GM23248 (cell line): ENCODE results near the gene PTHLH.

ENCODE experiments used
- EZH2 ChIP-seq: fragments of 200-600 bp; sonication (generic); IDR thresholded peaks from 2 replicates; pipeline ENCODE4 v1.6.1; 2018; ENCODE audit warnings: antibody characterized with exemption, mild to moderate bottlenecking; ENCODE audit not compliant: insufficient read depth, poor library complexity, severe bottlenecking
- EZH2phosphoT487 ChIP-seq: fragments of 200-600 bp; sonication (generic); IDR thresholded peaks from 2 replicates; pipeline ENCODE4 v1.6.1; 2018; ENCODE audit warnings: antibody characterized with exemption, moderate library complexity, mild to moderate bottlenecking, low read depth; ENCODE audit not compliant: insufficient read depth

- TF ChIP-seq EZH2 (no peak), EZH2phosphoT487 (no peak)
Measured at GRCh38 chr12:28021704-28022103, 49.2 kb upstream of the PTHLH start.
